GM12801 (cell line): ENCODE results near the gene BCOR.

Experiments used
- TF ChIP-seq, protein P1 (sequence below): IDR thresholded peaks from one replicate; pipeline ENCODE4 v1.5.1; 2011; ENCODE audit warnings: control low read depth; ENCODE audit not compliant: insufficient read length; ENCODE audit errors: extremely low read depth

BCOR gene

DNA sequence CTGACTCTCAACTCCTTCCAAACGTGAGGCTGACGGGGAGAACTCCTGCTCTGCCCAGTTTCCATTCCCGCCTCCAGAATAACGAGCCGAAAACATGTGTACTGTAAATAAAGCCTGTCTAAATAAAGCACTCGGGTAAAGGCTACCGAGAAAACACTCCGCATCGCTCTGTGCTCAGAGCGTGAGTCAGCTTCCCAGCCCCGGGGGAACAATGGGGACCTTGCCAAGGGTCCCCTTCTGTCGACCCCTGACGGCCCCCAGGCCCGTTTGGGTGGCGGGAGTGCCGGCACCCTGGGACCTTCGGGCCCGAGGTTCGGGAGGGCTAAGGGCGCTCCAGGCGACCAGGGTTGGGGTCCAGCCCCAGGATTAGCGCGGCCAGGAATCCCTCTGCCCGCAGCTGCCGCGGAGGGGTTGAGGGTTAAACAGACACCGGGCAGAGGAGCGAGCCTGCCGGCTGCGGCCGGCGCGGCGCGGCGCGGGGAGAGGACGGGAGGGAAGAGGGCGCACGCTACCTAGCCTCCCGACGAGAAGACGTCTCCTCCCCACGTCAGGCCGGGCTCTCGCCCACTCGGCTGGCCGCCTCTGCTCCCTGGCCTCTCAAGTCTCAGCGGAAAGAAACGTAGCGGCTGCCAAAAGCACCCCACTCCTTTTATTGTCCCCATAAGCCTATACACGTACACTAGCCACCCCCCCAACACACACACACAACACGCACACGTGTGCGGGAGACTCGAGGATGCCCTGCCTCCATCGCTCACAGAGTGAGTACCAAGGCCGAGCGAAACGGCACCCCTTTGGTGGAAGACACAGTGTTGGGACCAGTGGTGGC is 85.5 kb downstream of the BCOR start:
- TF ChIP-seq, protein P1, sequence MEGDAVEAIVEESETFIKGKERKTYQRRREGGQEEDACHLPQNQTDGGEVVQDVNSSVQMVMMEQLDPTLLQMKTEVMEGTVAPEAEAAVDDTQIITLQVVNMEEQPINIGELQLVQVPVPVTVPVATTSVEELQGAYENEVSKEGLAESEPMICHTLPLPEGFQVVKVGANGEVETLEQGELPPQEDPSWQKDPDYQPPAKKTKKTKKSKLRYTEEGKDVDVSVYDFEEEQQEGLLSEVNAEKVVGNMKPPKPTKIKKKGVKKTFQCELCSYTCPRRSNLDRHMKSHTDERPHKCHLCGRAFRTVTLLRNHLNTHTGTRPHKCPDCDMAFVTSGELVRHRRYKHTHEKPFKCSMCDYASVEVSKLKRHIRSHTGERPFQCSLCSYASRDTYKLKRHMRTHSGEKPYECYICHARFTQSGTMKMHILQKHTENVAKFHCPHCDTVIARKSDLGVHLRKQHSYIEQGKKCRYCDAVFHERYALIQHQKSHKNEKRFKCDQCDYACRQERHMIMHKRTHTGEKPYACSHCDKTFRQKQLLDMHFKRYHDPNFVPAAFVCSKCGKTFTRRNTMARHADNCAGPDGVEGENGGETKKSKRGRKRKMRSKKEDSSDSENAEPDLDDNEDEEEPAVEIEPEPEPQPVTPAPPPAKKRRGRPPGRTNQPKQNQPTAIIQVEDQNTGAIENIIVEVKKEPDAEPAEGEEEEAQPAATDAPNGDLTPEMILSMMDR = no peak

DNA sequence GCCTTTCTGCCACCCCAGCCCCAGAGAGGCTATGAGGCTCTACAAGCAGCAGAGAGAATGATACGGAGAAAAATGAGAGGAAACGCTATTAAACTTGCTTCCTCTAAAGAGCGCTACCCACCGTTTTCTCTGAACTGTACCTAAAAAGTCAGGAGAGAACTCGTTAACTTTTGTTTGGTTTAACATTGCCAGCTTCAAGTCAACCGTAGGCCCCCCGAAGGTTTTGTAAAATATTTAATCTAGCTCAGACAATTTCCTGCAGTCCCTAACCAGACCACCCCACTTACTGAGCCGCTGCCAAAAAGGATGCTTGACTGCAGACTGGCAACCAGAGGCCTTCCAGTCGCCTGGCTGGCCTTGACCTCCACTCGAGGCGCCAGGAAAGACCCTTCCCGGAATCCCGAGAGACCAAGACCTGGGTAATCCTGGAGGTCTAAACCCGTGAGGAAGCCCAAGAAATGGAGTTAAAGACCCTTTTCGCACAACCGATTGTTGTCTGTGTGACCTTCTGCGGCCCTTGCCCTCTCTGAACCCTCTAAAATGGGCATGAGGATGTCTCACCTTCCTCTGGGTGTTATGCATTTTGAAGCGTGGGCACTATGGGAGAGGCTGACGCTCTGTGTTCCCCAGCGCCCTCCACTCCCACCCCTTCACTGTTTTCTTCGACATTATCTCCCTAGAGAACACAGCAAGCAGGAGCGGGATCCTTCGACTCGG is 86.3 kb downstream of the BCOR start:
- TF ChIP-seq, protein P1 = no peak

DNA sequence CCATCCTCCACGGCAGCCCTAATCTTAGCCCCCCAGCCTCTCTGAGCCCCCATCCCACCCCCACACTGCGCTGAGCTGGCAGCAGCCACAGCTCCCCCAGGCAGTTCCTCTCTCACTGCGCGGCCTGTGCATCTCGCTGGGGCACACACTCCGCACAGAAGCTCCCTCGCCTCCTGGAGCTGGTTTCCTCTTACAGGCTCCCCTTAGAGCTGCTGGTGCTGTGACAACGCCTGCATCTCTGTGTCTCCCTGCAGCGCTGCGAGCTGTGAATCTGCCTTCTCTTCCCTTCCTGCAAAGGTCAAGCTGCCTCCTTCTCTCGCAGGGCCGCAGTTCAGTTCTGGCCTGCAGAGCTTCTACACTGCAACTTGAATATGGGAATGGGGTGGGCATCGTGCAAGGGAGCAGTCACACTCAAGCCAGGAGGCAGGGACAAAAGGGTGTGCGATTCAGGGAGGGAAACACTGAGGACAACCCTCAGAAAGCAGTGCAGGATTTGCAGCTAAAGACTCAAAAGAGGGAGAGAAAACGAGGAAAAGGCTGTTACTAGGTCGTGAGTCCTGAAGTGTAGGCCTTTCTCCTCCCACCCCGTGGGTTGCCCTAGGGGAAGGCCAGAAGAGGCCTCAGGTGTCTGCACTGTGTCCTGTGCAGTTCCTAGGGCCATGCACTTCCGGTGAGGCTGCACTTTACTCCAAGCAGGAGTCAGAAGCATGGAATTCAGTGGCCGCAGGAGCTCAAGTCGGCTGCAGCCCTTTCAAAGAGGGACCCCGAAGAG is 87.0 kb downstream of the BCOR start:
- TF ChIP-seq, protein P1 = no peak

DNA sequence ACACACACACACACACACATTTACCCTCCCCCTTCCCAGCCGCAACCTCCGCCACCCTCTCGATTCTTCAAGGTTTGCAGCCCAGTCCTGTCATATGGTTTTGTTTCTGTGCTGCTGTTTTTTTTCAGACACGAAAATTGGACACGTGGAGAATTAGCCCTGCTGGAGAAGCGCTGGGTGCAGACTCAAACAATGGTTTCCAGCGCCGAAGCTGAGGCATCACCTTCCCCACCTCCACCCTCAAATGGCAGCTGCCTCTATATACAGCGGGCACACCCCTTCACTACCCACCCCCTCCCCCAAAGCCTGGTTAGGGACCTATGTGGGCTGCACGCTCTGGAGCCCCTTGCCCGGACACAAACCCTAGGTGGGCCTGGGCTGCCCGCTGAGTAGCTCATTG is 87.9 kb downstream of the BCOR start:
- TF ChIP-seq, protein P1 = no peak

DNA sequence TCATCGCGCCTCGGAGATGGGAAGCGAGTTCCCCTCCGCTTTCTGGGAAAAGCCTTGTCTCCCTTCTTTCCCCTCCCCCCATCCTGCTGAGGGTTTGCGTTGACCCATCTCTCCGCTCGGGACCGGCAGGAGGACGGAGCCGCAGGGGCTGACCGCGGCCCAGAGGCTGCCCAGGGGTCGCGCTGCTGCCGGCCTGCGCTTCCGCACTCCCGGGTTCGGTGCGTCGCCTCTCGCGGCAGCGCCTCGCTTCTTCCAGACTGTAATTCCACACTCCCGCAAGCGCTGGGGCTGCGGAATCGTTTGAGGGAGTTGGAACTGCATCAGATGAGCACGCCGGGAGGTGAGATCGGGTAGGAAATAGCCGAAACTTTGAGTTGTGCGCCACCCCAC is 88.3 kb downstream of the BCOR start:
- TF ChIP-seq, protein P1 = no peak

DNA sequence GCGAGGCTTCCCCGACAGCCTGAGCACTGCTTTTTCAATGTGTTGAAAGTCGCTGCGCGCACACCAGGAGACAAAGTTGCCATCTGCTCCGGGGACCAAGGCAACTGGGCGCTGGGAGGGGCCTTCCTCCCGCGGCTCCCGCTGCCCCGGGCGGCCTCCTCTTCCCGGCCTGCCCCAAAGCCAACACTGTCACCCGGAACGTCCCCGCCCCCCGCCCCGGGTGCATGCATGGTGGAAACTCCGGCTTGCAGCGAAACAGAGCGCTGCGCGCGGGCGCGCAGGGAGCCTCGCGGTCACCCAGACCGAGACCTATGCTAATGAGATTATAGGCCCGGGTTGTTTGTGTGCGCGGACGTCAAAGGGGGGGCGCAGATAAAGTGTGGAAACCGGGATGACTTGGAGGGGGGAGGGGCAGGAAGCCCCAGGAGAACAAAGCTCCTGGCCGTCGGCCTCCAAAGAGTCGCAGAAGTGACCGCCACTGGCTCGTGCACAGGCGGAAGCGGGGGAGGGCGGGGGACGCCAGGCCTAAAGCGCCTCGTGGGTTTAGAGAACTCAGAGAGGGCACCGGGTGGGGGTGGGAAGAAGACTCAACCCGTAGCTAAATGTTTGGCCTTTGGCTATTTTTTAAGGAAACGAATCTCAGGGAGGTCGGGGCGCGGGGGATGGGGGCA is 88.8 kb downstream of the BCOR start:
- TF ChIP-seq, protein P1 = no peak
